Measurements from ENCODE around the gene KIZ. TPM values are rescaled to one million over a fixed set of nuclear protein-coding genes. Genes with fewer than 3 reads are reported as not detected.

Gene KIZ
- total RNA-seq, 1 experiment from 2014 or later, result 17.6 TPM

- Histone ChIP-seq H3K27ac (ENCODE audit: low read depth, low read length) (no peak overlapping the region), H3K4me2 (ENCODE audit: low read length) (no peak overlapping the region), H3K4me3 (replicated peaks in 1 of 2; ENCODE audit: low read depth in 1 of 2, low read length in 2 of 2) (no peak overlapping the region), H3K79me2 (ENCODE audit: insufficient read depth, low read length) (no peaks in the 10 kb centered on the region), H2AFZ (ENCODE audit: low read depth, low read length, poor library complexity, severe bottlenecking) (no peak overlapping the region), H4K20me1 (ENCODE audit: insufficient read depth) (no peaks in the 10 kb centered on the region), H3K9me2 (ENCODE audit: insufficient read depth) (no peaks in the 10 kb centered on the region), H3K9me3 (ENCODE audit: control insufficient read depth in 1 of 2, insufficient read depth in 1 of 2, low read depth in 1 of 2, low read length in 2 of 2) (no peaks in the 10 kb centered on the region), H3K36me3 (ENCODE audit: control insufficient read depth in 1 of 2, insufficient read depth in 2 of 2, low read length in 2 of 2) (no peaks in the 10 kb centered on the region), H3K9ac (ENCODE audit: low read length) (no peak overlapping the region), H3K27me3 (ENCODE audit: insufficient read depth, low read length) (no peaks in the 10 kb centered on the region), H3K4me1 (ENCODE audit: control insufficient read depth in 1 of 2, insufficient read depth in 2 of 2, low read length in 2 of 2) (peaks cover 0 to 11% of the 10 kb centered on the region in 2 experiments; a peak in 2 of 4 replicates)
- ATAC-seq (no peak), DNase-seq (ENCODE audit: low read depth, low spot score) (no peak)
- no TSS peak for BruUV-seq (replicated peaks)
- ChIA-PET CTCF (interaction anchor here (0.9 kb wide), 1 partner anchor 272 kb away, joined by 4 read pairs; no protein-coding TSS in a partner anchor), RAD21 (ENCODE audit: low non-redundant PET in 1 of 2, low total read pairs in 2 of 2, uncharacterized antibody in 2 of 2, unreplicated experiment in 2 of 2) (interaction anchor here in 1 of 2 experiments (0.6 kb wide), 1 partner anchor 1150 kb away, joined by 4 read pairs; no protein-coding TSS in a partner anchor), POLR2A (no interaction called here)
- intact Hi-C loops (cut with micrococcal nuclease), result no loop called here
- TF ChIP-seq TCF7L2 (IDR thresholded peaks at IDR 0.05; ENCODE audit: borderline replicate concordance, extremely low read depth, insufficient read depth, insufficient read length) (no peak), MAX (IDR thresholded peaks at IDR 0.05) (no peak), SRF (IDR thresholded peaks at IDR 0.05; ENCODE audit: low read depth) (no peak), FOSL1 (IDR thresholded peaks at IDR 0.05; ENCODE audit: low read depth) (no peak), ZFX (IDR thresholded peaks at IDR 0.05) (no peak), RAD21 (IDR thresholded peaks at IDR 0.05; ENCODE audit: low read depth) (no peak), ZNF274 (IDR thresholded peaks at IDR 0.05; ENCODE audit: low read depth, low read length) (no peak), ZBTB33 (IDR thresholded peaks at IDR 0.05; ENCODE audit: extremely low read depth, insufficient replicate concordance, low read length) (no peak), YY1 (IDR thresholded peaks at IDR 0.05; ENCODE audit: extremely low read depth, insufficient replicate concordance, low read depth, low read length) (no peak), CTCF (IDR thresholded peaks at IDR 0.05 in 2 of 3, conservative IDR thresholded peaks at IDR 0.05 in 1 of 3; ENCODE audit: borderline replicate concordance in 1 of 3, insufficient read depth in 1 of 3, low read depth in 2 of 3, low read length in 2 of 3) (no peak), ELF1 (IDR thresholded peaks at IDR 0.05; ENCODE audit: borderline replicate concordance, low read depth) (no peak), CEBPB (IDR thresholded peaks at IDR 0.05; ENCODE audit: low read depth) (no peak), EZH2 (IDR thresholded peaks at IDR 0.05) (no peak), ATF3 (IDR thresholded peaks at IDR 0.05) (no peak)
Measured at GRCh38 chr20:21232546-21233280, 106.8 kb downstream of the KIZ start.
